Measurements from ENCODE around the gene SLC46A1.

SLC46A1 gene

GRCh38 chr17:28379814-28380801, 25.9 kb downstream of the SLC46A1 start:
- DNase-seq, result no peak

- DNase-seq, result no peak
These were observed 33.1 kb downstream of the SLC46A1 start for GRCh38 chr17:28372945-28373274.

GRCh38 chr17:28372203-28372944, 33.6 kb downstream of the SLC46A1 start:
- peak; percentile 58 for DNase-seq

GRCh38 chr17:28371245-28372202, 34.5 kb downstream of the SLC46A1 start, which contains the start of gene SARM1:
SARM1 (plus strand) TSS chr17:28371694; CDS start chr17:28372033, 339 bp downstream.
- DNase-seq, result peak; percentile 94

- no peak for DNase-seq
These were observed 35.3 kb downstream of the SLC46A1 start for GRCh38 chr17:28370744-28371103.

- DNase-seq, result no peak
These were observed 35.8 kb downstream of the SLC46A1 start, which contains the start of gene VTN for GRCh38 chr17:28370035-28370743. VTN (minus strand) TSS chr17:28370307; CDS start chr17:28370203, 104 bp downstream.

- no peak for DNase-seq
These were observed 36.4 kb downstream of the SLC46A1 start for GRCh38 chr17:28369684-28370034.

- no peak for DNase-seq
These were observed 36.9 kb downstream of the SLC46A1 start for GRCh38 chr17:28368915-28369683.

- DNase-seq, result no peak
These were observed 37.6 kb downstream of the SLC46A1 start for GRCh38 chr17:28368306-28368831.

GRCh38 chr17:28367641-28368305, 38.2 kb downstream of the SLC46A1 start:
- DNase-seq, result no peak

GRCh38 chr17:28366605-28367004, 39.4 kb downstream of the SLC46A1 start:
- DNase-seq, result no peak

GRCh38 chr17:28365487-28365886, 40.5 kb downstream of the SLC46A1 start:
- DNase-seq, result no peak

- DNase-seq, result no peak
These were observed 41.2 kb downstream of the SLC46A1 start, which contains the start of gene SEBOX for GRCh38 chr17:28364665-28365363. SEBOX (minus strand) TSS chr17:28365199; CDS start chr17:28365151, 48 bp downstream.

- DNase-seq, result no peak
These were observed 42.0 kb downstream of the SLC46A1 start for GRCh38 chr17:28363776-28364650.

GRCh38 chr17:28363186-28363585, 42.8 kb downstream of the SLC46A1 start:
- DNase-seq, result no peak

GRCh38 chr17:28357901-28358197, 48.2 kb downstream of the SLC46A1 start:
- DNase-seq, result no peak

- peak; percentile 96 for DNase-seq
These were observed 48.7 kb downstream of the SLC46A1 start, which contains the start of gene POLDIP2 for GRCh38 chr17:28357061-28357900. POLDIP2 (minus strand) TSS chr17:28357527; CDS start chr17:28357448, 79 bp downstream.

GRCh38 chr17:28350271-28350670, 55.7 kb downstream of the SLC46A1 start:
- DNase-seq, result no peak
